SK-N-MC (cell line): ENCODE results near the gene ADISSP.

Source experiments
- DNase-seq: peaks from one replicate; pipeline ENCODE4 v3.0.0-alpha.2; 2011; ENCODE audit warnings: low read depth, low spot score
- H3K27ac ChIP-seq: fragments of 200-600 bp; sonication (generic); 2 replicates; pipeline ENCODE4 v1.5.1; 2016; ENCODE audit warnings: mixed run types
- H3K36me3 ChIP-seq: fragments of 200-600 bp; sonication (generic); 2 replicates; pipeline ENCODE4 v1.6.1; 2017; ENCODE audit warnings: antibody characterized with exemption, low read length, mixed read lengths; ENCODE audit not compliant: insufficient read depth
- H3K4me3 ChIP-seq: fragments of 200-600 bp; sonication (generic); 2 replicates; pipeline ENCODE4 v1.5.1; 2016
- H3K9ac ChIP-seq: fragments of 200-600 bp; sonication (generic); 2 replicates; pipeline ENCODE4 v1.8.0; 2017; ENCODE audit warnings: mixed run types, mixed read lengths; ENCODE audit not compliant: insufficient read length
- H3K9me3 ChIP-seq: fragments of 200-600 bp; sonication (generic); 2 replicates; pipeline ENCODE4 v1.6.1; 2017; ENCODE audit warnings: low read depth, mild to moderate bottlenecking, antibody characterized with exemption, low read length, moderate library complexity, mixed read lengths
- EZH2 ChIP-seq: fragments of 200-600 bp; sonication (generic); IDR thresholded peaks from one replicate; pipeline ENCODE4 v1.6.1; 2017; ENCODE audit warnings: antibody characterized with exemption
- FOXP2 ChIP-seq: optimal IDR thresholded peaks from 2 replicates; pipeline ENCODE3; 2011; ENCODE audit warnings: mild to moderate bottlenecking, moderate library complexity; ENCODE audit not compliant: insufficient read depth; ENCODE audit errors: extremely low read length, control extremely low read depth
- POLR2AphosphoS5 ChIP-seq: IDR thresholded peaks from 2 replicates; pipeline ENCODE4 v1.6.1; 2012; ENCODE audit warnings: mild to moderate bottlenecking, low read depth, low read length, borderline replicate concordance

Gene ADISSP

DNA sequence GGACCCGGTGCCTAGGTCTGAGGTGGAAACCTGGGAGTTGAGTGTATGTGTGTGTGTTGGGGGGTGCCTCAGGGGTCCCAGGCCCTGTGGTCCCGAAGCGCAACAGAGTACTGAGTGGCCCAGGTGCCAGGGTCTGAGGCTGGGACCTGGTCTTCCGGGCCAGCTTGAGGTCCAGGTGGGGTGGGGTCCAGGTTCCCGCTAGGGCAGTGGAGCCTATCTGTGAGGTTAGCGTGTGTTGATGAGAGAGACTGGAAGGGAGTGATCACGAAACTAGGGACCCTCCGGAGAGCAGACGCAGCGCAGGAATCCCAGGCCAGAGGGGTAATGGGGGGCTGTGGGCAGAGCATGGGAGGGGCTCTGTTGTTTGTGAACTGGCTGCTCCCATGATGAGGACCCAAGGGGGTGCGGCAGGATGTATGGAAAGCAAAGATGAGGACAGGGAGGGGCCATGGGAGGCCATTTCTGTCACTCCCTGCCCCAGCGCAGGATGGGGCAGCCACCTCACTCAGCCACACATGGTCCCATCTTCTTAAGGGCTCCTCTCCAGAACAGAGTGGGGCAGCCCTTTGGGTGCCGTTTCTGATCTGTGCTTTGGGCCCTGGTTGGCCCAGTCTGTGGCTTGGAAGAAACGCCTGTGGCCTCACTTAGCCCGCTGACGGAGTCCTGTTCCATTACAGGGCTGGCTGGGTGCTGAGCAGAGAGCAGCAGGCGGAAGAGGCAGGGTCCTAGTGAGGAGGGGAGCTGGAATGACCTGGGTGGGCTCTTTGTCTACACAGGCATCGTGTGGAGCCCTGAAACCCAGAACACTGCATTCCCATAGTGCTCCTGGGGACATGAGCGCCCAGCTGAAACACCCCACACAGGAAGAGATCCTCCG is 34.2 kb downstream of the ADISSP start:
- TF ChIP-seq EZH2 (no peak), FOXP2 (no peak), POLR2AphosphoS5 (no peak)
- no peaks in the 10 kb centered on the region for H3K36me3 ChIP-seq
- H3K9me3 ChIP-seq: no peaks in the 10 kb centered on the region
- H3K27ac ChIP-seq: no peak overlapping the region
- no peak overlapping the region for H3K4me3 ChIP-seq
- DNase-seq: no peak
- H3K9ac ChIP-seq: no peak overlapping the region

DNA sequence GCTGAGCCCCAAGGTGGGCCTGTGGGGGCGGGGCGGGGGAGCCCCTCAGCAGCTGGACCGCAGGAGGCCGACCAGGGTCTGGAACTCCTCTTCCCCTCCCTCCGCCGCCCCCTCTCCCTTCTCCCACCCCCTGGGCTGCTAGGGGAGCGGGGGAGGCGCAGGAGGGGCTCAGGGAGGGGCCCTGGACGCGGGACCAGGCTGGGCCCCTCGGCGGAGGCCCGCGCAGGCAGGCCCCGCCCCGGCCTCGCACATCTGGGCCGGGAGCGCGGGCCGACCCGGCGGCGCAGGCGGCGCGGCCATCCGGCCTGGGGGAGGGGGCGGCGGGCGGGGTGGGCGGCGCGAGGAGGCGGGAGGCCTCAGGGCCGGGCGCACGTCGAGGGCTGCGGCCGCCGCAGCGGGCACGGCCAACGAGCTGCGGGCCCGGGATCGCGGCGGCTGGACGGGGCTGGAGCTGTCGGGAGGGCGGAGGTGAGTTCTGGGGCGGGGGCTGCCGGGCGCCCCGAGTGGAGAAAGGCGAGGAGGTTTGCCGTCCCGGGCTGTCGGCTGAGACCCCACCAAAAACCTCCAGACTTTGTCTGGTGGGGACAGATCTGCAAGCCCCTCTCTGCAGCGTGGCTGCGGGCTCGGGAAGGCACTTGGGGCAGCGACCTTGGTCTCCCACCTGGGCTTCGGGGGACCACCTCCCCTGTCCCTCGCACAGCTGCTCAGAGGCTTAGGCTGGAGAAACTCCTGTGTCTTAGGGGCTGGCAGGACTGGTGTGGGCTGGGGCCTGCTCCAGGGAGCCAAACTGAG is 35.0 kb downstream of the ADISSP start, which contains the start of gene HSPA12B:
Gene HSPA12B, plus strand, starts transcription at position 359 of the 792 bp plus-strand sequence. CDS start 5,990 bp downstream, outside the sequence.
- no peak for DNase-seq
- no peaks in the 10 kb centered on the region for H3K9me3 ChIP-seq
- TF ChIP-seq POLR2AphosphoS5: no peak
- no peak for TF ChIP-seq FOXP2
- TF ChIP-seq EZH2: no peak
- no peak within 1 kb of the TSS for H3K4me3 ChIP-seq
- H3K9ac ChIP-seq: no peak within 1 kb of the TSS
- H3K36me3 ChIP-seq: no peaks in the 10 kb centered on the region
- H3K27ac ChIP-seq: no peak within 1 kb of the TSS

DNA sequence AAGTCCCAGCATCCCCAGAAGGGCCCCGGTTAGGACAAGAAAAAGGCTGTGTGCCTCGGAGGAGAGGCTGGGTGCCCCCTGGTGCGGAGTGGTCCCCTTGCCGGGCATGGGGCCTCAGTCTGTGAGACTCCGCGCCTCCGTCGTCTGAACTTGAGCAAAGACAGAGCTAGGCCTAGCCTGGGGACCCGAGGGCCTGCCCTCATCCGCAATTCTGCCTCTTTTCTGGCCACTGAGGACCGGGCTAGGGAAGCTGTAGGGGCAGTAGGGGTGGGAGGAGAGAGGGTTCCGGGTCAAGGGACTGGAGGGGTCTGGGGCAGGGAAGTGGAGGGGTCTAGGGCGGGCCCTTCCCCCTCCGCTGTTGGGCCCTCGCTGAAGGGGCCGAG is 35.6 kb downstream of the ADISSP start:
- Histone ChIP-seq H3K27ac (no peak overlapping the region), H3K4me3 (no peak overlapping the region), H3K9me3 (no peaks in the 10 kb centered on the region), H3K36me3 (no peaks in the 10 kb centered on the region), H3K9ac (no peak overlapping the region)
- TF ChIP-seq EZH2: no peak
- TF ChIP-seq FOXP2: no peak
- no peak for DNase-seq

GRCh38 chr20:3730803-3731672 is 36.5 kb downstream of the ADISSP start:
- no peak overlapping the region for H3K9ac ChIP-seq
- H3K36me3 ChIP-seq: no peaks in the 10 kb centered on the region
- no peak for DNase-seq
- TF ChIP-seq POLR2AphosphoS5 (no peak), FOXP2 (no peak), EZH2 (no peak)
- H3K4me3 ChIP-seq: no peak overlapping the region
- H3K27ac ChIP-seq: no peak overlapping the region
- H3K9me3 ChIP-seq: no peaks in the 10 kb centered on the region

DNA sequence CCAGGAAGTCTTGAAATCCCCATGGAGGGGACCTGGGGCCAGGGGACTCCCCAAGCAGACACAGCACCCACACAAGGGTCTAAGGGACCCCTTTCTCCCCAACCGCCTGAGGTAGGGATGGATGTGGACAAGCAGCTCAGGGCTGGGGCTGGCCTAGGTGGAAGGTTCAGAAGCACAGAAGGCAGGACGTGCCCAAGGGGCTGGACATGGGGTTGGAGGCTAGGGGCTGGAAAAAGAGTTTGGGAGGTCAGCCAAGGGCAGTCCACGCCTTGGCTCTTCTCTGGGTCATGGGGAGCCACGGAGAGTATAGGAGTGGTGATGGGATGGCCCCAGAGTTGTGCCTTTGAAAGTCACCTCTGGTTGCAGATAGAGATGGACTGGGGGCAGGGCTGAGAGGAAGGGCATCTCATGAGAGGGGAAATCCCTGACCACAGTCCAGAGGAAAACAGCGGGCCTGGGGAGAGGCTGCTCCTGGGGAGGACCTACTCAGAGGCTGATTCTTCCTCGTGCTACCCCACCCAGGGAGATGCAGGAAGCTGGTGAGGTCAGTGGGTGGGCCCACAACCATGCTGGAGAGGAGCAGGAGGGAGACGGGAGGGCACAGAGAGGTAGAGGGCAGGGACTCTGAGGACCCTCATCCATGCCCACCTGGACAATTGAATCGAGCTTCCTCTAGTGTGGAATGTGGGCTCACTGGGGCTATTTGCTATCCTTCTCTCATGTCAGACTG is 37.6 kb downstream of the ADISSP start:
- Histone ChIP-seq H3K9me3 (no peaks in the 10 kb centered on the region), H3K9ac (no peak overlapping the region), H3K27ac (no peak overlapping the region), H3K4me3 (no peak overlapping the region), H3K36me3 (no peaks in the 10 kb centered on the region)
- no peak for DNase-seq
- no peak for TF ChIP-seq POLR2AphosphoS5
- TF ChIP-seq FOXP2: no peak
- no peak for TF ChIP-seq EZH2

GRCh38 chr20:3729378-3729777 is 38.2 kb downstream of the ADISSP start:
- Histone ChIP-seq H3K27ac (no peak overlapping the region), H3K36me3 (no peaks in the 10 kb centered on the region), H3K9me3 (no peaks in the 10 kb centered on the region), H3K4me3 (no peak overlapping the region), H3K9ac (no peak overlapping the region)
- no peak for DNase-seq
- TF ChIP-seq POLR2AphosphoS5 (no peak), FOXP2 (no peak), EZH2 (no peak)

DNA sequence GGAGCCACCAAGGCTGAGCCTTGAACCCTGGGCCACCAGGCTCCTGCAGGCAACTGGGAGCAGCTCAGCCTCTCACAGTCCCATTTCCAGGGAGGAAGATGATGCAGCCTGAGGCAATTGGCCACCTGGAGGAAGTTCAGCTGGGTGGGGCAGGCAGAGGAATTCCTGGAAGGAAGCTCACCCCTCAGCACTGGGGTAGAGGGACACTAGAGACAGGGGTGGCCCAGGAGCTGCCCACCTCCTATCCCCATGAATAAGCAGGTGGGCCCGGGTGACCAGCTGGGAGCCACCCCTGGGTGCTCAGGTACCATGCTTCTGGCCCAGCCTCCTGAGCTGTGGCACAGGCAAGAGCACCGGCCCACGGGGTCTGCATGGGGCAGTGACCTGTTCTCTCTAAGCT is 38.7 kb downstream of the ADISSP start:
- no peak for DNase-seq
- TF ChIP-seq POLR2AphosphoS5 (no peak), FOXP2 (no peak), EZH2 (no peak)

More for the DNA sequence above, 38.7 kb downstream of the ADISSP start:
- Histone ChIP-seq H3K9me3 (no peaks in the 10 kb centered on the region), H3K27ac (no peak overlapping the region), H3K4me3 (no peak overlapping the region), H3K9ac (no peak overlapping the region), H3K36me3 (no peaks in the 10 kb centered on the region)
